HEK293 (cell line): Measurements from ENCODE around the gene TRMT10C.

Experiments
- CTCF ChIA-PET: fragments of 350-600 bp; formaldehyde crosslinking; extraction: SDS; loops from one replicate; lab custom pipeline; 2021; ENCODE audit warnings: antibody characterized with exemption; lab: Yijun Ruan, JAX
- POLR2A ChIA-PET: fragments of 300-600 bp; formaldehyde crosslinking; extraction: SDS; loops from one replicate; lab custom pipeline; 2020; ENCODE audit warnings: antibody characterized with exemption, inconsistent platforms; lab: Yijun Ruan, JAX
- H3K27ac ChIP-seq: fragments of 200-500 bp; sonication (Bioruptor generic); 2 replicates; pipeline ENCODE4 v1.5.1; 2014; ENCODE audit warnings: low read depth, low read length, control low read depth, inconsistent platforms; ENCODE audit errors: extremely low read depth
- H3K36me3 ChIP-seq, 2 experiments: fragments of 200-500 bp in 1 of 2; sonication (Bioruptor generic) in 1 of 2; 1 replicate in 1 of 2; 2 replicates in 1 of 2; pipeline ENCODE4 v1.5.1; 2014 to 2017; ENCODE audit warnings: inconsistent platforms in 2 of 2, low read length in 2 of 2; ENCODE audit not compliant: control insufficient read depth in 2 of 2, insufficient read depth in 1 of 2
- H3K4me1 ChIP-seq: fragments of 200-500 bp; sonication (Bioruptor generic); 2 replicates; pipeline ENCODE4 v1.5.1; 2014; ENCODE audit warnings: mild to moderate bottlenecking, low read length, inconsistent platforms; ENCODE audit not compliant: control insufficient read depth, insufficient read depth
- H3K4me3 ChIP-seq: 2 replicates; pipeline ENCODE4 v1.5.1; 2011; ENCODE audit warnings: low read depth, mild to moderate bottlenecking, control low read depth, low read length, moderate library complexity
- H3K9me3 ChIP-seq: fragments of 200-500 bp; sonication (Bioruptor generic); 2 replicates; pipeline ENCODE4 v1.5.1; 2014; ENCODE audit warnings: low read depth, low read length, inconsistent platforms; ENCODE audit not compliant: control insufficient read depth, insufficient read depth
- BCL11A ChIP-seq: fragments of 450-650 bp; formaldehyde crosslinking; IDR thresholded peaks from 2 replicates; pipeline ENCODE4 v1.5.1; 2016; ENCODE audit warnings: low read depth, missing biosample characterization, missing genetic modification characterization
- FEZF1 ChIP-seq: fragments of 450-650 bp; formaldehyde crosslinking; IDR thresholded peaks from 2 replicates; pipeline ENCODE4 v1.5.1; 2016; ENCODE audit warnings: missing biosample characterization, missing genetic modification characterization
- KLF7 ChIP-seq: fragments of 450-650 bp; formaldehyde crosslinking; IDR thresholded peaks from 2 replicates; pipeline ENCODE4 v1.5.1; 2016; ENCODE audit warnings: missing biosample characterization, missing genetic modification characterization, borderline replicate concordance
- PRDM10 ChIP-seq: fragments of 450-650 bp; formaldehyde crosslinking; IDR thresholded peaks from 2 replicates; pipeline ENCODE4 v1.5.1; 2016; ENCODE audit warnings: missing biosample characterization, missing genetic modification characterization
- ZBTB11 ChIP-seq: fragments of 450-650 bp; formaldehyde crosslinking; conservative IDR thresholded peaks from 2 replicates; pipeline ENCODE4 v1.5.1; 2016; ENCODE audit warnings: low read depth, missing biosample characterization, missing genetic modification characterization
- ZNF10 ChIP-seq: fragments of 450-650 bp; formaldehyde crosslinking; IDR thresholded peaks from 2 replicates; pipeline ENCODE4 v1.5.1; 2017; ENCODE audit warnings: missing biosample characterization, missing genetic modification characterization
- ZNF184 ChIP-seq: fragments of 450-650 bp; IDR thresholded peaks from 2 replicates; pipeline ENCODE4 v1.5.1; 2018; ENCODE audit warnings: missing biosample characterization, mild to moderate bottlenecking, missing genetic modification characterization
- ZNF248 ChIP-seq: fragments of 450-650 bp; formaldehyde crosslinking; IDR thresholded peaks from 2 replicates; pipeline ENCODE4 v1.5.1; 2017; ENCODE audit warnings: missing biosample characterization, missing genetic modification characterization
- ZNF350 ChIP-seq: fragments of 450-650 bp; formaldehyde crosslinking; IDR thresholded peaks from 2 replicates; pipeline ENCODE4 v1.5.0; 2017; ENCODE audit warnings: missing biosample characterization, mild to moderate bottlenecking, missing genetic modification characterization
- ZNF423 ChIP-seq: fragments of 450-650 bp; formaldehyde crosslinking; IDR thresholded peaks from 2 replicates; pipeline ENCODE4 v1.5.1; 2016; ENCODE audit warnings: missing biosample characterization, missing genetic modification characterization
- ZNF664 ChIP-seq: fragments of 450-650 bp; formaldehyde crosslinking; IDR thresholded peaks from 2 replicates; pipeline ENCODE4 v1.5.1; 2016; ENCODE audit warnings: missing biosample characterization, missing genetic modification characterization
- ZNF701 ChIP-seq: fragments of 450-650 bp; formaldehyde crosslinking; IDR thresholded peaks from 2 replicates; pipeline ENCODE4 v1.5.1; 2016; ENCODE audit warnings: missing biosample characterization, missing genetic modification characterization
- ZNF768 ChIP-seq: fragments of 450-650 bp; formaldehyde crosslinking; IDR thresholded peaks from 2 replicates; pipeline ENCODE4 v1.5.1; 2018; ENCODE audit warnings: missing biosample characterization, mild to moderate bottlenecking, missing genetic modification characterization
- ZNF843 ChIP-seq: fragments of 450-650 bp; formaldehyde crosslinking; IDR thresholded peaks from 2 replicates; pipeline ENCODE4 v1.5.1; 2016; ENCODE audit warnings: missing biosample characterization, missing genetic modification characterization
- TF ChIP-seq, protein P1 (sequence below): fragments of 450-650 bp; formaldehyde crosslinking; IDR thresholded peaks from 2 replicates; pipeline ENCODE4 v1.5.1; 2016; ENCODE audit warnings: missing biosample characterization, missing genetic modification characterization, borderline replicate concordance
- TF ChIP-seq, protein P2 (sequence below): fragments of 450-650 bp; formaldehyde crosslinking; IDR thresholded peaks from 2 replicates; pipeline ENCODE4 v1.5.1; 2016; ENCODE audit warnings: missing biosample characterization, missing genetic modification characterization
- TF ChIP-seq, protein P3 (sequence below): fragments of 450-650 bp; IDR thresholded peaks from 2 replicates; pipeline ENCODE4 v1.5.1; 2018; ENCODE audit warnings: missing biosample characterization, mild to moderate bottlenecking, missing genetic modification characterization
- TF ChIP-seq, protein P4 (sequence below): fragments of 450-650 bp; IDR thresholded peaks from 2 replicates; pipeline ENCODE4 v1.5.1; 2018; ENCODE audit warnings: missing biosample characterization, missing genetic modification characterization
- TF ChIP-seq, protein P5 (sequence below): fragments of 450-650 bp; formaldehyde crosslinking; IDR thresholded peaks from 2 replicates; pipeline ENCODE4 v1.5.1; 2016; ENCODE audit warnings: missing biosample characterization, missing genetic modification characterization

The TRMT10C gene

DNA sequence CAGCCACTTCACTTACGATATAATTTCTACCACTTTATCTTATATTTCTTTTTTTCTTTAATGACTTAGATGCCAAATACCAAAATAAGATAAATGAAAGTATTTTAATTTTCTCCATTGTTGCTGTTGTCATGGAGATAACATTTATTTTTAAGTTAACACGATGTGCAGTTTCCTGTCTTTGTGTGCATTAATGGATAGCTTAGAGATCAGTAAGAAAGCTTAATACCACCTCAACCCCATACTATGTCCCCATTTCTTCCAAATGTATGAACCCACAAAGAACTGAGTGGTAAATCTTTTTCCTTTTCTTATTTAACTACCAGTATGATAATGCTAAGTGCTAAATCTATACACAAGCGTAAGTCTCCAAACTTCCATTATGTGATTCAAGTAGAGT is 29.4 kb downstream of the TRMT10C start:
- Histone ChIP-seq H3K27ac (no peak overlapping the region), H3K36me3 (peaks cover 19 to 81% of the 10 kb centered on the region in 2 experiments; a peak in 2 of 3 replicates), H3K9me3 (no peaks in the 10 kb centered on the region), H3K4me1 (no peaks in the 10 kb centered on the region), H3K4me3 (no peak overlapping the region)
- ChIA-PET CTCF (no interaction called here), POLR2A (no interaction called here)
- no peak for TF ChIP-seq ZNF248 (tag by site-specific recombination)
- TF ChIP-seq, protein P1, sequence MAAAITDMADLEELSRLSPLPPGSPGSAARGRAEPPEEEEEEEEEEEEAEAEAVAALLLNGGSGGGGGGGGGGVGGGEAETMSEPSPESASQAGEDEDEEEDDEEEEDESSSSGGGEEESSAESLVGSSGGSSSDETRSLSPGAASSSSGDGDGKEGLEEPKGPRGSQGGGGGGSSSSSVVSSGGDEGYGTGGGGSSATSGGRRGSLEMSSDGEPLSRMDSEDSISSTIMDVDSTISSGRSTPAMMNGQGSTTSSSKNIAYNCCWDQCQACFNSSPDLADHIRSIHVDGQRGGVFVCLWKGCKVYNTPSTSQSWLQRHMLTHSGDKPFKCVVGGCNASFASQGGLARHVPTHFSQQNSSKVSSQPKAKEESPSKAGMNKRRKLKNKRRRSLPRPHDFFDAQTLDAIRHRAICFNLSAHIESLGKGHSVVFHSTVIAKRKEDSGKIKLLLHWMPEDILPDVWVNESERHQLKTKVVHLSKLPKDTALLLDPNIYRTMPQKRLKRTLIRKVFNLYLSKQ (tag by site-specific recombination): no peak
- TF ChIP-seq ZNF184 (tag by site-specific recombination): no peak
- TF ChIP-seq BCL11A (tag by site-specific recombination): no peak
- TF ChIP-seq ZNF701 (tag by site-specific recombination): no peak
- TF ChIP-seq ZBTB11 (tag by site-specific recombination): no peak
- no peak for TF ChIP-seq FEZF1 (tag by site-specific recombination)
- TF ChIP-seq, protein P2, sequence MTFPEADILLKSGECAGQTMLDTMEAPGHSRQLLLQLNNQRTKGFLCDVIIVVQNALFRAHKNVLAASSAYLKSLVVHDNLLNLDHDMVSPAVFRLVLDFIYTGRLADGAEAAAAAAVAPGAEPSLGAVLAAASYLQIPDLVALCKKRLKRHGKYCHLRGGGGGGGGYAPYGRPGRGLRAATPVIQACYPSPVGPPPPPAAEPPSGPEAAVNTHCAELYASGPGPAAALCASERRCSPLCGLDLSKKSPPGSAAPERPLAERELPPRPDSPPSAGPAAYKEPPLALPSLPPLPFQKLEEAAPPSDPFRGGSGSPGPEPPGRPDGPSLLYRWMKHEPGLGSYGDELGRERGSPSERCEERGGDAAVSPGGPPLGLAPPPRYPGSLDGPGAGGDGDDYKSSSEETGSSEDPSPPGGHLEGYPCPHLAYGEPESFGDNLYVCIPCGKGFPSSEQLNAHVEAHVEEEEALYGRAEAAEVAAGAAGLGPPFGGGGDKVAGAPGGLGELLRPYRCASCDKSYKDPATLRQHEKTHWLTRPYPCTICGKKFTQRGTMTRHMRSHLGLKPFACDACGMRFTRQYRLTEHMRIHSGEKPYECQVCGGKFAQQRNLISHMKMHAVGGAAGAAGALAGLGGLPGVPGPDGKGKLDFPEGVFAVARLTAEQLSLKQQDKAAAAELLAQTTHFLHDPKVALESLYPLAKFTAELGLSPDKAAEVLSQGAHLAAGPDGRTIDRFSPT: no peak
- TF ChIP-seq, protein P3, sequence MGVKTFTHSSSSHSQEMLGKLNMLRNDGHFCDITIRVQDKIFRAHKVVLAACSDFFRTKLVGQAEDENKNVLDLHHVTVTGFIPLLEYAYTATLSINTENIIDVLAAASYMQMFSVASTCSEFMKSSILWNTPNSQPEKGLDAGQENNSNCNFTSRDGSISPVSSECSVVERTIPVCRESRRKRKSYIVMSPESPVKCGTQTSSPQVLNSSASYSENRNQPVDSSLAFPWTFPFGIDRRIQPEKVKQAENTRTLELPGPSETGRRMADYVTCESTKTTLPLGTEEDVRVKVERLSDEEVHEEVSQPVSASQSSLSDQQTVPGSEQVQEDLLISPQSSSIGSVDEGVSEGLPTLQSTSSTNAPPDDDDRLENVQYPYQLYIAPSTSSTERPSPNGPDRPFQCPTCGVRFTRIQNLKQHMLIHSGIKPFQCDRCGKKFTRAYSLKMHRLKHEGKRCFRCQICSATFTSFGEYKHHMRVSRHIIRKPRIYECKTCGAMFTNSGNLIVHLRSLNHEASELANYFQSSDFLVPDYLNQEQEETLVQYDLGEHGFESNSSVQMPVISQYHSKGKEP (tag by site-specific recombination): no peak
- TF ChIP-seq, protein P4, sequence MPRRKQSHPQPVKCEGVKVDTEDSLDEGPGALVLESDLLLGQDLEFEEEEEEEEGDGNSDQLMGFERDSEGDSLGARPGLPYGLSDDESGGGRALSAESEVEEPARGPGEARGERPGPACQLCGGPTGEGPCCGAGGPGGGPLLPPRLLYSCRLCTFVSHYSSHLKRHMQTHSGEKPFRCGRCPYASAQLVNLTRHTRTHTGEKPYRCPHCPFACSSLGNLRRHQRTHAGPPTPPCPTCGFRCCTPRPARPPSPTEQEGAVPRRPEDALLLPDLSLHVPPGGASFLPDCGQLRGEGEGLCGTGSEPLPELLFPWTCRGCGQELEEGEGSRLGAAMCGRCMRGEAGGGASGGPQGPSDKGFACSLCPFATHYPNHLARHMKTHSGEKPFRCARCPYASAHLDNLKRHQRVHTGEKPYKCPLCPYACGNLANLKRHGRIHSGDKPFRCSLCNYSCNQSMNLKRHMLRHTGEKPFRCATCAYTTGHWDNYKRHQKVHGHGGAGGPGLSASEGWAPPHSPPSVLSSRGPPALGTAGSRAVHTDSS (tag by site-specific recombination): no peak
- no peak for TF ChIP-seq ZNF843
- no peak for TF ChIP-seq ZNF423 (tag by site-specific recombination)
- TF ChIP-seq ZNF350 (tag by site-specific recombination): no peak
- TF ChIP-seq ZNF10 (tag by site-specific recombination): no peak
- TF ChIP-seq, protein P5, sequence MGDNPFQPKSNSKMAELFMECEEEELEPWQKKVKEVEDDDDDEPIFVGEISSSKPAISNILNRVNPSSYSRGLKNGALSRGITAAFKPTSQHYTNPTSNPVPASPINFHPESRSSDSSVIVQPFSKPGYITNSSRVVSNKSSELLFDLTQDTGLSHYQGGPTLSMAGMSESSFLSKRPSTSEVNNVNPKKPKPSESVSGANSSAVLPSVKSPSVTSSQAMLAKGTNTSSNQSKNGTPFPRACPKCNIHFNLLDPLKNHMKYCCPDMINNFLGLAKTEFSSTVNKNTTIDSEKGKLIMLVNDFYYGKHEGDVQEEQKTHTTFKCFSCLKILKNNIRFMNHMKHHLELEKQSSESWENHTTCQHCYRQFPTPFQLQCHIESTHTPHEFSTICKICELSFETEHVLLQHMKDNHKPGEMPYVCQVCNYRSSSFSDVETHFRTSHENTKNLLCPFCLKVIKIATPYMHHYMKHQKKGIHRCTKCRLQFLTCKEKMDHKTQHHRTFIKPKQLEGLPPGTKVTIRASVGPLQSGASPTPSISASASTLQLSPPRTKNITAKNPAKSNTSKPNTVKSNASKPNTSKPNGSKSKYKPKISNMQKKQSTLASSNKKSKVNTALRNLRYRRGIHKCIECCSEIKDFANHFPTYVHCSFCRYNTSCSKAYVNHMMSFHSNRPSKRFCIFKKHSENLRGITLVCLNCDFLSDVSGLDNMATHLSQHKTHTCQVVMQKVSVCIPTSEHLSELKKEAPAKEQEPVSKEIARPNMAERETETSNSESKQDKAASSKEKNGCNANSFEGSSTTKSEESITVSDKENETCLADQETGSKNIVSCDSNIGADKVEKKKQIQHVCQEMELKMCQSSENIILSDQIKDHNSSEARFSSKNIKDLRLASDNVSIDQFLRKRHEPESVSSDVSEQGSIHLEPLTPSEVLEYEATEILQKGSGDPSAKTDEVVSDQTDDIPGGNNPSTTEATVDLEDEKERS (tag by site-specific recombination): no peak
- TF ChIP-seq ZNF768: no peak
- TF ChIP-seq KLF7 (tag by site-specific recombination): no peak
- no peak for TF ChIP-seq ZNF664 (tag by site-specific recombination)
- no peak for TF ChIP-seq PRDM10 (tag by site-specific recombination)
